Inflammatory macrophage treated with lipopolysaccharide for 1 hour (primary cell): Measurements from ENCODE around the gene PGAM2.

Experiments
- DNase-seq, 2 donors: peaks; one replicate each; pipeline ENCODE4 v3.0.0-alpha.2; 2020 to 2022

PGAM2 gene

GRCh38 chr7:44065431-44066110, at the start of gene PGAM2:
TSS of gene PGAM2 (minus strand) at chr7:44065567. CDS start at chr7:44065529, 38 bp downstream.
- no peak for DNase-seq

- no peak for DNase-seq
Measured at GRCh38 chr7:44114586-44115310, 49.4 kb upstream of the PGAM2 start.

GRCh38 chr7:44113764-44114354, 48.5 kb upstream of the PGAM2 start:
- DNase-seq, result no peak

- no peak for DNase-seq
Measured at GRCh38 chr7:44112997-44113763, 47.8 kb upstream of the PGAM2 start.

GRCh38 chr7:44112231-44112996, 47.0 kb upstream of the PGAM2 start:
- no peak for DNase-seq

GRCh38 chr7:44111761-44112160, 46.4 kb upstream of the PGAM2 start:
- DNase-seq, result no peak

- no peak for DNase-seq
Measured at GRCh38 chr7:44110719-44111635, 45.6 kb upstream of the PGAM2 start.

GRCh38 chr7:44109991-44110390, 44.6 kb upstream of the PGAM2 start:
- no peak for DNase-seq

GRCh38 chr7:44108768-44109750, 43.7 kb upstream of the PGAM2 start:
- DNase-seq, result no peak

- no peak for DNase-seq
Measured at GRCh38 chr7:44107961-44108767, 42.8 kb upstream of the PGAM2 start.

- no peak for DNase-seq
Measured at GRCh38 chr7:44107116-44107960, 42.0 kb upstream of the PGAM2 start.

GRCh38 chr7:44106311-44107065, 41.1 kb upstream of the PGAM2 start:
- no peak for DNase-seq

- no peak for DNase-seq
Measured at GRCh38 chr7:44105832-44106231, 40.5 kb upstream of the PGAM2 start.

GRCh38 chr7:44104860-44105771, 39.7 kb upstream of the PGAM2 start:
- no peak for DNase-seq

- DNase-seq, result no peak
Measured at GRCh38 chr7:44103923-44104859, 38.8 kb upstream of the PGAM2 start, which contains the start of gene AEBP1. TSS of gene AEBP1 (plus strand) at chr7:44104345. CDS start at chr7:44104666, 321 bp downstream.
